ENCODE results near the gene RNF208.

Gene RNF208

DNA sequence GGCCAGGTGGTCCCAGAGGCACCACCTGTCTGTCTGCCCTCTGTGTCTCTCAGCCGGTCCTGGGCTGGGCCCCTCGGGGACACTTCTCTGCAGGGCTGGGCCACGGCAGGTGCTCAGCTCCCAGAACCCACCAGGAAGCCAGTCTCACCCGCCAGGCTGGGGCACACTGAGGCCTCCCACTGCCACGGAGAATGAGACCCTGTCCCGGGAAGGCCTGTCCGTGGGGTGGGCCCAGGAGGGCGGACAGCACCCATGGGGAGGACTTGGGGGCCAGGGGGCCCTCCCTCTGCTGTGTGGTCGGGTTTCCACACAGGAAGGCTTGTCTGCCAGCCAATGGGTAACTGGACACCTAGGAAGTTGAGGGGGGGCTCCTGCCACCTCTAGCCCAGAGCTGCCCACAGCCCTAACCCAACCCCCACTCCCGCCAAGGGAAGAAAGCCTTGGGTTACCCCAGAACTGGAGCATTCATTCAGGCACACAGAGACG, 14.9 kb upstream of the RNF208 start:
- Histone ChIP-seq H3K4me1 (ENCODE audit: control insufficient read depth, insufficient read depth, low read length) (peaks cover 37% of the 10 kb centered on the region), H3K9ac (ENCODE audit: low read length in 2 of 2) (no peak overlapping the region), H3K36me3 (ENCODE audit: control insufficient read depth in 2 of 2, insufficient read depth in 2 of 2, low read length in 2 of 2) (peaks cover 0 to under 1% of the 10 kb centered on the region in 2 donors), H3K27me3 (ENCODE audit: control insufficient read depth in 1 of 2, insufficient read depth in 2 of 2, low read length in 2 of 2) (peaks cover 17% of the 10 kb centered on the region in 2 donors), H3K4me3 (ENCODE audit: low read length in 2 of 2) (peak overlapping the region in 1 of 2 donors; percentile 35), H3K9me3 (ENCODE audit: control insufficient read depth in 2 of 2, low read length in 2 of 2) (no peaks in the 10 kb centered on the region), H3K27ac (ENCODE audit: low read length) (no peak overlapping the region)

GRCh38 chr9:137236238-137236935, 14.3 kb upstream of the RNF208 start:
- Histone ChIP-seq H3K27me3 (ENCODE audit: control insufficient read depth in 1 of 2, insufficient read depth in 2 of 2, low read length in 2 of 2) (peaks cover 22 to 23% of the 10 kb centered on the region in 2 donors), H3K36me3 (ENCODE audit: control insufficient read depth in 2 of 2, insufficient read depth in 2 of 2, low read length in 2 of 2) (no peaks in the 10 kb centered on the region), H3K4me1 (ENCODE audit: control insufficient read depth, insufficient read depth, low read length) (peaks cover 33% of the 10 kb centered on the region), H3K27ac (ENCODE audit: low read length) (no peak overlapping the region), H3K9me3 (ENCODE audit: control insufficient read depth in 2 of 2, low read length in 2 of 2) (no peaks in the 10 kb centered on the region), H3K4me3 (ENCODE audit: low read length in 2 of 2) (peak overlapping the region; percentile 51 to 60), H3K9ac (ENCODE audit: low read length in 2 of 2) (peak overlapping the region; percentile 21 to 22)

- Histone ChIP-seq H3K27me3 (ENCODE audit: control insufficient read depth in 1 of 2, insufficient read depth in 2 of 2, low read length in 2 of 2) (peaks cover 27 to 30% of the 10 kb centered on the region in 2 donors), H3K9ac (ENCODE audit: low read length in 2 of 2) (peak overlapping the region in 1 of 2 donors; percentile 22), H3K4me3 (ENCODE audit: low read length in 2 of 2) (peak overlapping the region; percentile 51 to 60), H3K9me3 (ENCODE audit: control insufficient read depth in 2 of 2, low read length in 2 of 2) (no peaks in the 10 kb centered on the region), H3K4me1 (ENCODE audit: control insufficient read depth, insufficient read depth, low read length) (peaks cover 33% of the 10 kb centered on the region), H3K36me3 (ENCODE audit: control insufficient read depth in 2 of 2, insufficient read depth in 2 of 2, low read length in 2 of 2) (no peaks in the 10 kb centered on the region), H3K27ac (ENCODE audit: low read length) (no peak overlapping the region)
Measured at GRCh38 chr9:137235424-137236237, 13.6 kb upstream of the RNF208 start.

GRCh38 chr9:137234758-137235423, 12.9 kb upstream of the RNF208 start:
- no peaks in the 10 kb centered on the region for H3K9me3 ChIP-seq (ENCODE audit: control insufficient read depth in 2 of 2, low read length in 2 of 2)
- H3K36me3 ChIP-seq (ENCODE audit: control insufficient read depth in 2 of 2, insufficient read depth in 2 of 2, low read length in 2 of 2), result no peaks in the 10 kb centered on the region
- peaks cover 31 to 36% of the 10 kb centered on the region in 2 donors for H3K27me3 ChIP-seq (ENCODE audit: control insufficient read depth in 1 of 2, insufficient read depth in 2 of 2, low read length in 2 of 2)
- H3K4me1 ChIP-seq (ENCODE audit: control insufficient read depth, insufficient read depth, low read length), result peaks cover 28% of the 10 kb centered on the region
- no peak overlapping the region for H3K27ac ChIP-seq (ENCODE audit: low read length)
- no peak overlapping the region for H3K9ac ChIP-seq (ENCODE audit: low read length in 2 of 2)
- H3K4me3 ChIP-seq (ENCODE audit: low read length in 2 of 2), result no peak overlapping the region

DNA sequence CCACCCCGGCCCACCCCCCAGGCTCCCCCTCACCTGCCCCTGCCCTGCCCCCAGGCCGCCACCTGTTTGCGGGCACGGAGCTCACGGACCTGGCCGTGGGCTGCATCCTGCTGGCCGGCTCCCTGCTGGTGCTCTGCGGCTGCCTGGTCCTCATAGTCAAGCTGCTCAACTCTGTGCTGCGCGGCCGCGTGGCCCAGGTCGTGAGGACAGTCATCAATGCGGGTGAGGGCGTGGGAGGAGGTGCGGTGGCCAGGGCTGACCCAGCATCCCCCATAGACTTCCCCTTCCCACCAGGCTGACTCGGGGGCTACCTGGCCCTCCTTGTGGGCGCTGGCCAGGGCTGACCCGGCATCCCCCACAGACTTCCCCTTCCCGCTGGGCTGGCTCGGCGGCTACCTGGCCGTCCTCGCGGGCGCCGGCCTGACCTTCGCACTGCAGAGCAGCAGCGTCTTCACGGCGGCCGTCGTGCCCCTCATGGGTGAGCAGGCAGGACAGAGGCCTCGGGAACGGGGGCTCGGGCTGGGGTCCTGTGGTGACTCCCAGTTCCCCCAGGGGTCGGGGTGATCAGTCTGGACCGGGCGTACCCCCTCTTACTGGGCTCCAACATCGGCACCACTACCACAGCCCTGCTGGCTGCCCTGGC, 12.1 kb upstream of the RNF208 start:
- no peak overlapping the region for H3K9ac ChIP-seq (ENCODE audit: low read length in 2 of 2)
- peaks cover 28% of the 10 kb centered on the region for H3K4me1 ChIP-seq (ENCODE audit: control insufficient read depth, insufficient read depth, low read length)
- no peaks in the 10 kb centered on the region for H3K36me3 ChIP-seq (ENCODE audit: control insufficient read depth in 2 of 2, insufficient read depth in 2 of 2, low read length in 2 of 2)
- H3K27me3 ChIP-seq (ENCODE audit: control insufficient read depth in 1 of 2, insufficient read depth in 2 of 2, low read length in 2 of 2), result peaks cover 36 to 44% of the 10 kb centered on the region in 2 donors
- H3K4me3 ChIP-seq (ENCODE audit: low read length in 2 of 2), result no peak overlapping the region
- H3K9me3 ChIP-seq (ENCODE audit: control insufficient read depth in 2 of 2, low read length in 2 of 2), result no peaks in the 10 kb centered on the region
- no peak overlapping the region for H3K27ac ChIP-seq (ENCODE audit: low read length)

- H3K27me3 ChIP-seq (ENCODE audit: control insufficient read depth in 1 of 2, insufficient read depth in 2 of 2, low read length in 2 of 2), result peaks cover 43 to 52% of the 10 kb centered on the region in 2 donors
- no peak overlapping the region for H3K9ac ChIP-seq (ENCODE audit: low read length in 2 of 2)
- no peak overlapping the region for H3K4me3 ChIP-seq (ENCODE audit: low read length in 2 of 2)
- H3K27ac ChIP-seq (ENCODE audit: low read length), result no peak overlapping the region
- peaks cover 21% of the 10 kb centered on the region for H3K4me1 ChIP-seq (ENCODE audit: control insufficient read depth, insufficient read depth, low read length)
- H3K36me3 ChIP-seq (ENCODE audit: control insufficient read depth in 2 of 2, insufficient read depth in 2 of 2, low read length in 2 of 2), result no peaks in the 10 kb centered on the region
- H3K9me3 ChIP-seq (ENCODE audit: control insufficient read depth in 2 of 2, low read length in 2 of 2), result no peaks in the 10 kb centered on the region
Measured at GRCh38 chr9:137233143-137233980, 11.3 kb upstream of the RNF208 start.

- Histone ChIP-seq H3K4me1 (ENCODE audit: control insufficient read depth, insufficient read depth, low read length) (peaks cover 21% of the 10 kb centered on the region), H3K36me3 (ENCODE audit: control insufficient read depth in 2 of 2, insufficient read depth in 2 of 2, low read length in 2 of 2) (no peaks in the 10 kb centered on the region), H3K9me3 (ENCODE audit: control insufficient read depth in 2 of 2, low read length in 2 of 2) (no peaks in the 10 kb centered on the region), H3K27ac (ENCODE audit: low read length) (no peak overlapping the region), H3K27me3 (ENCODE audit: control insufficient read depth in 1 of 2, insufficient read depth in 2 of 2, low read length in 2 of 2) (peaks cover 44 to 55% of the 10 kb centered on the region in 2 donors), H3K9ac (ENCODE audit: low read length in 2 of 2) (no peak overlapping the region), H3K4me3 (ENCODE audit: low read length in 2 of 2) (no peak overlapping the region)
Measured at GRCh38 chr9:137232510-137232909, 10.5 kb upstream of the RNF208 start.

- peaks cover 48 to 57% of the 10 kb centered on the region in 2 donors for H3K27me3 ChIP-seq (ENCODE audit: control insufficient read depth in 1 of 2, insufficient read depth in 2 of 2, low read length in 2 of 2)
- no peak overlapping the region for H3K9ac ChIP-seq (ENCODE audit: low read length in 2 of 2)
- no peak overlapping the region for H3K27ac ChIP-seq (ENCODE audit: low read length)
- no peak overlapping the region for H3K4me3 ChIP-seq (ENCODE audit: low read length in 2 of 2)
- H3K4me1 ChIP-seq (ENCODE audit: control insufficient read depth, insufficient read depth, low read length), result peaks cover 19% of the 10 kb centered on the region
- no peaks in the 10 kb centered on the region for H3K9me3 ChIP-seq (ENCODE audit: control insufficient read depth in 2 of 2, low read length in 2 of 2)
- H3K36me3 ChIP-seq (ENCODE audit: control insufficient read depth in 2 of 2, insufficient read depth in 2 of 2, low read length in 2 of 2), result no peaks in the 10 kb centered on the region
Measured at GRCh38 chr9:137232101-137232500, 10.1 kb upstream of the RNF208 start.

GRCh38 chr9:137231372-137232039, 9.5 kb upstream of the RNF208 start:
- H3K36me3 ChIP-seq (ENCODE audit: control insufficient read depth in 2 of 2, insufficient read depth in 2 of 2, low read length in 2 of 2), result no peaks in the 10 kb centered on the region
- no peak overlapping the region for H3K9ac ChIP-seq (ENCODE audit: low read length in 2 of 2)
- no peak overlapping the region for H3K27ac ChIP-seq (ENCODE audit: low read length)
- H3K9me3 ChIP-seq (ENCODE audit: control insufficient read depth in 2 of 2, low read length in 2 of 2), result no peaks in the 10 kb centered on the region
- peaks cover 13% of the 10 kb centered on the region for H3K4me1 ChIP-seq (ENCODE audit: control insufficient read depth, insufficient read depth, low read length)
- H3K4me3 ChIP-seq (ENCODE audit: low read length in 2 of 2), result no peak overlapping the region
- H3K27me3 ChIP-seq (ENCODE audit: control insufficient read depth in 1 of 2, insufficient read depth in 2 of 2, low read length in 2 of 2), result peaks cover 50 to 57% of the 10 kb centered on the region in 2 donors

Measured in stomach smooth muscle (tissue), 2 donors.